GM21529 (cell line): Measurements from ENCODE around the gene PTOV1.

Experiments
- ATAC-seq: cut with Tn5 transposase; IDR thresholded peaks from one replicate; pipeline ENCODE4 v1.9.1; 2021; ENCODE audit not compliant: unreplicated experiment

The PTOV1 gene

GRCh38 chr19:49843265-49843664, 7.7 kb upstream of the PTOV1 start:
- no peak for ATAC-seq

- ATAC-seq = no peak
Observed at GRCh38 chr19:49844138-49845095, 6.5 kb upstream of the PTOV1 start.

GRCh38 chr19:49845414-49845813, 5.5 kb upstream of the PTOV1 start:
- ATAC-seq = no peak

GRCh38 chr19:49846408-49846807, 4.6 kb upstream of the PTOV1 start:
- ATAC-seq = no peak

- ATAC-seq = no peak
Observed at GRCh38 chr19:49847731-49848696, 2.9 kb upstream of the PTOV1 start.

- no peak for ATAC-seq
Observed at GRCh38 chr19:49848938-49849337, 2.0 kb upstream of the PTOV1 start.

GRCh38 chr19:49849433-49850220, 1.3 kb upstream of the PTOV1 start:
- no peak for ATAC-seq

- ATAC-seq = no peak
Observed at GRCh38 chr19:49850221-49850486, 805 bp upstream of the PTOV1 start.

- no peak for ATAC-seq
Observed at GRCh38 chr19:49851456-49852259, 699 bp downstream of the PTOV1 start.

GRCh38 chr19:49852631-49853126, 1.7 kb downstream of the PTOV1 start:
- ATAC-seq = no peak

- no peak for ATAC-seq
Observed at GRCh38 chr19:49853852-49854377, 3.0 kb downstream of the PTOV1 start.

- ATAC-seq = no peak
Observed at GRCh38 chr19:49854378-49855263, 3.7 kb downstream of the PTOV1 start.

- no peak for ATAC-seq
Observed at GRCh38 chr19:49855277-49855675, 4.3 kb downstream of the PTOV1 start.

GRCh38 chr19:49855676-49856573, 5.0 kb downstream of the PTOV1 start:
- ATAC-seq = no peak

- no peak for ATAC-seq
Observed at GRCh38 chr19:49856574-49857021, 5.6 kb downstream of the PTOV1 start.

- no peak for ATAC-seq
Observed at GRCh38 chr19:49857061-49857837, 6.3 kb downstream of the PTOV1 start.

GRCh38 chr19:49857838-49858087, 6.8 kb downstream of the PTOV1 start:
- ATAC-seq = no peak
